Mesendoderm (in vitro differentiated cells): Measurements from ENCODE around the gene NOTCH4.
A peak's percentile ranks its signal among the peaks of the same experiment; 100 is the strongest.

Experiments
- DNase-seq: peaks from one replicate; pipeline ENCODE4 v3.0.0; 2013
- H2AK5ac ChIP-seq: 2 replicates; pipeline ENCODE4 v1.6.1; 2013; ENCODE audit warnings: low read length, inconsistent platforms
- H2BK120ac ChIP-seq: 2 replicates; pipeline ENCODE4 v1.6.1; 2013; ENCODE audit warnings: low read depth, mild to moderate bottlenecking, low read length, moderate library complexity, mixed read lengths
- H2BK15ac ChIP-seq: replicated peaks from 2 replicates; pipeline ENCODE4 v1.6.1; 2013; ENCODE audit warnings: low read depth, mild to moderate bottlenecking, moderate library complexity
- H2BK5ac ChIP-seq: 2 replicates; pipeline ENCODE4 v1.6.1; 2013; ENCODE audit warnings: low read length, inconsistent platforms
- H3K18ac ChIP-seq: 2 replicates; pipeline ENCODE4 v1.6.1; 2013; ENCODE audit warnings: mild to moderate bottlenecking, low read length, mixed read lengths
- H3K23ac ChIP-seq: one replicate; pipeline ENCODE4 v1.6.1; 2013; ENCODE audit warnings: low read length
- H3K27ac ChIP-seq: 2 replicates; pipeline ENCODE4 v1.5.1; 2013; ENCODE audit warnings: low read depth, mild to moderate bottlenecking, inconsistent platforms, low read length, moderate library complexity
- H3K27me3 ChIP-seq: 2 replicates; pipeline ENCODE4 v1.6.1; 2013; ENCODE audit warnings: low read length, control low read depth, mild to moderate bottlenecking, inconsistent platforms; ENCODE audit not compliant: insufficient read depth, poor library complexity
- H3K36me3 ChIP-seq: 2 replicates; pipeline ENCODE4 v1.6.1; 2013; ENCODE audit warnings: low read length, inconsistent platforms; ENCODE audit not compliant: control insufficient read depth, insufficient read depth
- H3K4ac ChIP-seq: one replicate; pipeline ENCODE4 v1.6.1; 2013; ENCODE audit warnings: low read depth, mild to moderate bottlenecking, low read length, moderate library complexity
- H3K4me1 ChIP-seq: 2 replicates; pipeline ENCODE4 v1.6.1; 2013; ENCODE audit warnings: low read depth, low read length, inconsistent platforms; ENCODE audit not compliant: control insufficient read depth
- H3K4me2 ChIP-seq: 2 replicates; pipeline ENCODE4 v1.6.1; 2013; ENCODE audit warnings: low read length
- H3K4me3 ChIP-seq: 2 replicates; pipeline ENCODE4 v1.5.1; 2013; ENCODE audit warnings: mild to moderate bottlenecking, low read length
- H3K56ac ChIP-seq: one replicate; pipeline ENCODE4 v1.6.1; 2013; ENCODE audit warnings: low read length
- H3K79me1 ChIP-seq: 2 replicates; pipeline ENCODE4 v1.6.1; 2013; ENCODE audit warnings: low read length, inconsistent platforms
- H3K79me2 ChIP-seq: 2 replicates; pipeline ENCODE4 v1.6.1; 2013; ENCODE audit warnings: mild to moderate bottlenecking, low read length; ENCODE audit not compliant: control insufficient read depth, insufficient read depth
- H3K9ac ChIP-seq: 2 replicates; pipeline ENCODE4 v1.6.1; 2013; ENCODE audit warnings: low read length, inconsistent platforms
- H4K5ac ChIP-seq: one replicate; pipeline ENCODE4 v1.6.1; 2013; ENCODE audit warnings: low read length
- H4K8ac ChIP-seq: one replicate; pipeline ENCODE4 v1.6.1; 2013; ENCODE audit warnings: low read depth, mild to moderate bottlenecking, control low read depth, low read length, moderate library complexity
- WGBS: extraction: QIAGEN DNeasy Blood & Tissue Kit; methylation state at CpG from one replicate; pipeline ENCODE4 v1.1.7; 2013; ENCODE audit warnings: low lambda C conversion rate, missing lambda C conversion rate; ENCODE audit not compliant: insufficient coverage; ENCODE audit errors: extremely low coverage; 5-methylcytosine and 5-hydroxymethylcytosine counted together

NOTCH4 gene

DNA sequence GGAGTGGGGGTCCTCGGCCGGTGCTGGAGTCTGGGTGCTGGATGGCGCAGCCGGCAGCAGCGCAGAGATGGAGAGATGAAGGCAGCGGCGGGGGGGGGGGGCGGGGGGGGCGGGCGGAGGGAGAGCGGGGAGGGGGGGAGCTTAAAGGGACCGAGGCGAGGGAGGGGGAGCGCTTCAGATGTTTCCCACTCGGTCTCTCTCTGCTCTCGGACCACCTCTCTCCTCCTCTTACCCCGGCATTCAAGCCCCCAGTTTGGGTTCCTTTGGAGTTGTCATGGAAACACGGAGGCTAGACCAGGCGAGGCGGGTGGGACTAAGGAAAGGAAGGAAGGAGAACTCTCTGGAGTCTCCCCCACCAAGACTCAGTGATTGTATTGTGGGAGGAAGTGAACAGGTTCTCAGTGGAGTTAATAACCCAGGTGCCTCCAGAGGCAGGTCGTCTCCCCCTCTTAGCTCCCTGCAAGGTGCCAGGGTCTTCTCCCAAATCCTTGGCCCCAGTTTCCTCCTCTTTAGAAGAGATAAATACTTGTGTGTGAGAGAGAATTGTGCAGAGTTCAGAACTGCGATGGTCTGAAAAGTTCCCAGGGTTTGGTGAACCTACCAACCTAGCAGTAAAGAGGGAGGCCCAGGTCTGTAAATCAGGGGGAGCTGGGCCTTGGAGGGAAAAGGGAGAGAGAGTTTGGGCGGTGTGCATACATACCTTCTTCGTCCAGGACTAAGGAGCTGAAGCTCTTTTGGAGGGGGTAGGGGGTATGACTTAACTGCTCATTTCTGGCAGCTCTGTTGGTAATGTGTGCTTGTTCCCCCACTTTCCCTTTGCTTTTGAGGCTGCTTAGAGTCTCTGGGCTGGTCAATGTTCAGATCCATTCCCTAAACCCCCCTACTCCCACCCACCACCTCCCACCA, 71.8 kb downstream of the NOTCH4 start, which contains the start of gene PRRT1:
PRRT1 (minus strand) TSS at position 77 of the 906 bp plus-strand sequence. CDS start 112 bp downstream, outside the sequence.
- no peak within 1 kb of the TSS for H3K4me3 ChIP-seq
- DNase-seq = peak; percentile 60
- peak within 1 kb of the TSS; percentile 82 for H2AK5ac ChIP-seq
- H3K79me1 ChIP-seq = peaks cover 8% of the 10 kb centered on the region
- H3K9ac ChIP-seq = peak within 1 kb of the TSS; percentile 96
- H2BK15ac ChIP-seq = no peak within 1 kb of the TSS
- peak within 1 kb of the TSS; percentile 99 for H3K23ac ChIP-seq
- no peak within 1 kb of the TSS for H4K8ac ChIP-seq
- no peak within 1 kb of the TSS for H3K27ac ChIP-seq
- H4K5ac ChIP-seq = peak within 1 kb of the TSS; percentile 71
- no CpG with 5 or more reads among the region's 24 CpGs for WGBS
- H3K56ac ChIP-seq = peak within 1 kb of the TSS; percentile 97
- peak within 1 kb of the TSS; percentile 45 for H3K18ac ChIP-seq
- H2BK5ac ChIP-seq = no peak within 1 kb of the TSS
- H3K4ac ChIP-seq = peak within 1 kb of the TSS; percentile 65
- no peak within 1 kb of the TSS for H2BK120ac ChIP-seq
- H3K4me2 ChIP-seq = peak within 1 kb of the TSS; percentile 97
- H3K79me2 ChIP-seq = no peaks in the 10 kb centered on the region
- H3K4me1 ChIP-seq = peaks cover 15% of the 10 kb centered on the region
- H3K27me3 ChIP-seq = no peaks in the 10 kb centered on the region
- peaks cover 2% of the 10 kb centered on the region for H3K36me3 ChIP-seq

DNA sequence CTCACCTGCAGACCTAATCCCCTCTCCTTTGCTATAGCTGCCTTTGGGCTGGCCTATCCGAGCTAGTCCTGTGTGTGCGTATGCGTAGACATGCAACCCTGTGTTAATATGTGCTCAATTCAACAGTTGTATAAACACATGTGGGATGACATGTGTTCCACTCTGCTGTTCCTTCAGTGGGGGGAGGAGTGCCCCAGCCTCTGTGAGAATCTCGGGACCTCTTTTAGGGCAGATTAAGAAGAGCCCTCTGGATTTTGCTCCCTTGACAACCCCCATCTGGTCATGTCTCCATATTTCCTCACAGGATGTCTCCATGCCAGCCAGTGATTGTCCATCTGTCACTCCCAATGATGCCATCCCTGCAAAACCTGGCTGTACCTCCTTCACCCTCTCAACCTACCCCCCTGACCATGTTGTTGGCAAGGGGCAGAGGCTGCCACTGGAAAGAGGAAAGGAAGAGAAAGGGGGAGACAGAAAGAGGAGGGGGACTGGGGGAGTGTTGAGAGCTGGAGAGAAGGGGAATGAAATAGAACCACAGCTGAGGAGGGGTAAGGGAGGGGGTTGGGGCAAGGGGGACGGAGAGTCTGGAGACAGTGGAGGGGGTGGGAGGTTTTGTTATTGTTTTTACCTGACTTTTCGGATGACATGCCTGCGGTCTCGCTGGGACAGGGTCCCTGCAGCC, 72.5 kb downstream of the NOTCH4 start:
- Histone ChIP-seq H2AK5ac (no peak overlapping the region), H4K8ac (no peak overlapping the region)
- WGBS = no CpG with 5 or more reads among the region's 8 CpGs

DNA sequence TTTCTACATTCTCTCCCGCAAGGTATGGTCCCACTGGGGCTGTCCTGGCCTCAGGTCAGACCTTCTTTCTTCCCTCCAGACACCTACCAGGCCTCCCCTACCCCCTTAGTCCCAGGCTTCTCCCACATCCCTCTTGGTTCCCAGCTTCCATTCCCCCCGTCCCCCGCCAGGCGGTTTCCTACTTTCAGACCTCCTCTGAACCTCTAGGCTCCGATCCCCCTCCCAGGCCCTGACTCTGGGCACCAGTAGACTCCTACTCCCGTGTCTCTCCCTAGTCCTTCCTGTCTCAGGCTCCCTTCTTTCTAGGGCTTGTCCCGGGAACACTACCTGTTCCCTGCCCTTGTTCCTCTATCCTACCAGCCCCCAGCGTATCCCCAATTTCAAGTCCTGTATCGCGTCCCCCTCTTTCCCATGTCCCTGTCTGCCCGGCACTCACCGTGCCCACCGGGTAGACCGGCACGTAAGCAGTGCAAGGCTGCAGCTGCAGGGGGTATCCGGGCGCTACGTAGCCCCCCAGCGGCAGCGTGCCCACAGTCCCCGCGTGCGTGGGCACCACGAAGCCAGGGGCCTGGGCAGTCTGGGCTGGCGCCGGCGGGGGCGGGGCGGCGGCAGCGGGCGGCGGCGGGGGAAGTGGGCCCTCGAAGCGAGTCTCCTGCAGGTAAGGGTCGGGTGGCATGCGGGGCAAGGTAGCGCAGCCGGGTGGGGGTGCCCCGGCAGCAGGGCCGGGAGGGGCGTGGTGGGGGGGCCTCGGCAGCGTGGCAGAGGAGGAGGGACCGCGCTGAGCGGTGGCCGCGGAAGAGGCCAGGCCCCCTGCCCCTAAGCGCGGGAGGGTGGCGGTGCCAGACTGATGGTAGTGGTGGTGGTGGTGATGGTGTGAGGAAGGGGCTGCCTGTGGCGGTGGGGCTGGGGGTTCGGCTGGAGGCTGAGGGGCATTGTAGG, 73.7 kb downstream of the NOTCH4 start:
- Histone ChIP-seq H3K18ac (peak overlapping the region; percentile 19), H3K4me1 (peaks cover 24% of the 10 kb centered on the region), H3K27ac (no peak overlapping the region), H3K9ac (peak overlapping the region; percentile 74), H2BK5ac (peak overlapping the region; percentile 6), H3K23ac (no peak overlapping the region), H2BK120ac (no peak overlapping the region), H4K8ac (no peak overlapping the region), H3K27me3 (no peaks in the 10 kb centered on the region), H3K4me3 (peak overlapping the region; percentile 19), H4K5ac (no peak overlapping the region), H3K36me3 (no peaks in the 10 kb centered on the region), H3K4ac (no peak overlapping the region), H3K79me2 (no peaks in the 10 kb centered on the region), H3K4me2 (peak overlapping the region; percentile 82), H3K79me1 (peaks cover 6% of the 10 kb centered on the region), H2AK5ac (no peak overlapping the region), H2BK15ac (no peak overlapping the region), H3K56ac (peak overlapping the region; percentile 86)
- DNase-seq = peak; percentile 71
- WGBS = no CpG with 5 or more reads among the region's 55 CpGs

More for the DNA sequence above, 72.5 kb downstream of the NOTCH4 start:
- Histone ChIP-seq H3K36me3 (no peaks in the 10 kb centered on the region), H2BK5ac (no peak overlapping the region), H3K79me2 (no peaks in the 10 kb centered on the region), H3K23ac (no peak overlapping the region), H3K4me3 (no peak overlapping the region), H3K9ac (no peak overlapping the region), H2BK15ac (no peak overlapping the region), H3K4ac (no peak overlapping the region), H3K56ac (peak overlapping the region; percentile 11), H3K27ac (no peak overlapping the region), H3K4me1 (peaks cover 19% of the 10 kb centered on the region), H3K27me3 (no peaks in the 10 kb centered on the region), H4K5ac (no peak overlapping the region), H3K18ac (no peak overlapping the region), H3K79me1 (peaks cover 8% of the 10 kb centered on the region), H2BK120ac (no peak overlapping the region), H3K4me2 (no peak overlapping the region)
- no peak for DNase-seq

DNA sequence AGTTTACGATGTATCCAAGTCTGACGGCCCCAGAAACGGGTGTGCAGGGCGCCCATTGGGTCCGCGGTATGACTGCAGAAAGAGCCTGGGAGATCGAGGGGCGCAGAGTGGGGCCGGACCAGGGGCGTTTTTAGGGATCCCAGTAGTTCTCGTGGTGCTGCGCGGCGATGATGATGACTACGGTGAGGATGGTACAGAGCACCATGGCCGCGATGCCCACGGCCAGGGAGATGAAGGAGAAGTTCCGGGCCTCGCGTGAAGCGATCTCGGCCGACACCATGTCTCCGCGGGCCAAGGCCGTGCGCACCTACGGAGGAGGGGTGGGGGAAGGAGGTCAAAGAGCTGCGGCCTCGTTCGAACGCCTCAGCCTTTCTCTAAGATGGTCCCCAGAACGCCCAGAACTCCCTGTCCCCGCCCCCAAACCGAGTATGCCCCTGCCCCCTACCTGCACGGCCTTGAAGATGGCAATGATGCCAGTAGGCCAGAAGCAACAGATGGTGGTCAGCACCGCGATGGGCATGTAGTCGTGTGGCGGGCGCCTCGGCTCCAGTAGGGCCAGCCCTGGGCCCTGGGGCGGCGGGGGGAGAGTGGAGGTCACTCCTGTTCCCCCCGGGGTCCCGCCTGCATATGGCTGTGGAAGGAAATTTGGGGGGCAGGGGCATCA, 74.6 kb downstream of the NOTCH4 start:
- Histone ChIP-seq H3K27me3 (no peaks in the 10 kb centered on the region), H2BK5ac (no peak overlapping the region), H2AK5ac (no peak overlapping the region), H3K18ac (no peak overlapping the region), H3K27ac (no peak overlapping the region), H3K4me1 (peaks cover 21% of the 10 kb centered on the region), H3K79me1 (peaks cover under 1% of the 10 kb centered on the region), H3K36me3 (no peaks in the 10 kb centered on the region), H3K56ac (no peak overlapping the region), H2BK120ac (no peak overlapping the region), H4K8ac (no peak overlapping the region), H3K9ac (no peak overlapping the region), H3K4me3 (no peak overlapping the region), H3K79me2 (no peaks in the 10 kb centered on the region), H3K4ac (no peak overlapping the region), H3K4me2 (no peak overlapping the region), H4K5ac (no peak overlapping the region), H3K23ac (no peak overlapping the region), H2BK15ac (no peak overlapping the region)
- DNase-seq = no peak
- WGBS = no CpG with 5 or more reads among the region's 47 CpGs
